ENCODE data around the gene DHX9. TPM values are rescaled to one million over a fixed set of nuclear protein-coding genes. Genes with fewer than 3 reads are reported as not detected.

DHX9 gene
- total RNA-seq, 1 donor from 2014 or later: 261 TPM

GRCh38 chr1:182842265-182842664 lies 3.1 kb downstream of the DHX9 start:
- peaks cover 29% of the 10 kb centered on the region for H3K4me1 Mint-ChIP-seq (ENCODE audit: unreplicated experiment)
- H3K36me3 Mint-ChIP-seq: peaks cover 46% of the 10 kb centered on the region
- H3K27ac Mint-ChIP-seq: peak overlapping the region; percentile 97

GRCh38 chr1:182845379-182845778 lies 6.2 kb downstream of the DHX9 start:
- Mint-ChIP-seq H3K36me3 (peaks cover 56% of the 10 kb centered on the region), H3K4me1 (ENCODE audit: unreplicated experiment) (peaks cover 25% of the 10 kb centered on the region)
- DNase-seq (ENCODE audit: extremely low spot score, unreplicated experiment): no peak

More at GRCh38 chr1:182842265-182842664, 3.1 kb downstream of the DHX9 start:
- DNase-seq (ENCODE audit: extremely low spot score, unreplicated experiment): no peak
- H3K27me3 Mint-ChIP-seq: no peaks in the 10 kb centered on the region
- H3K9me3 Mint-ChIP-seq: no peaks in the 10 kb centered on the region
- TF ChIP-seq CTCF (conservative IDR thresholded peaks at IDR 0.05): no peak
- peak overlapping the region; percentile 74 for H3K4me3 Mint-ChIP-seq

GRCh38 chr1:182845894-182846293 lies 6.7 kb downstream of the DHX9 start:
- no peak for TF ChIP-seq CTCF (conservative IDR thresholded peaks at IDR 0.05)
- Mint-ChIP-seq H3K4me1 (ENCODE audit: unreplicated experiment) (peaks cover 20% of the 10 kb centered on the region), H3K9me3 (no peaks in the 10 kb centered on the region), H3K36me3 (peaks cover 53% of the 10 kb centered on the region), H3K27ac (no peak overlapping the region), H3K4me3 (peak overlapping the region; percentile 33), H3K27me3 (no peaks in the 10 kb centered on the region)
- no peak for DNase-seq (ENCODE audit: extremely low spot score, unreplicated experiment)

More at GRCh38 chr1:182845379-182845778, 6.2 kb downstream of the DHX9 start:
- Mint-ChIP-seq H3K9me3 (no peaks in the 10 kb centered on the region), H3K27ac (no peak overlapping the region), H3K4me3 (no peak overlapping the region), H3K27me3 (no peaks in the 10 kb centered on the region)
- no peak for TF ChIP-seq CTCF (conservative IDR thresholded peaks at IDR 0.05)

GRCh38 chr1:182847105-182847504 lies 8.0 kb downstream of the DHX9 start:
- Mint-ChIP-seq H3K9me3 (no peaks in the 10 kb centered on the region), H3K27me3 (no peaks in the 10 kb centered on the region), H3K4me3 (no peak overlapping the region), H3K27ac (no peak overlapping the region), H3K36me3 (peaks cover 49% of the 10 kb centered on the region), H3K4me1 (ENCODE audit: unreplicated experiment) (peaks cover 12% of the 10 kb centered on the region)
- DNase-seq (ENCODE audit: extremely low spot score, unreplicated experiment): no peak
- TF ChIP-seq CTCF (conservative IDR thresholded peaks at IDR 0.05): no peak

GRCh38 chr1:182848736-182849135 lies 9.6 kb downstream of the DHX9 start:
- TF ChIP-seq CTCF (conservative IDR thresholded peaks at IDR 0.05): no peak
- Mint-ChIP-seq H3K27ac (no peak overlapping the region), H3K4me3 (no peak overlapping the region), H3K9me3 (no peaks in the 10 kb centered on the region), H3K36me3 (peaks cover 51% of the 10 kb centered on the region), H3K27me3 (no peaks in the 10 kb centered on the region), H3K4me1 (ENCODE audit: unreplicated experiment) (peaks cover 4% of the 10 kb centered on the region)
- no peak for DNase-seq (ENCODE audit: extremely low spot score, unreplicated experiment)

- no peak for TF ChIP-seq CTCF (conservative IDR thresholded peaks at IDR 0.05)
- Mint-ChIP-seq H3K36me3 (peaks cover 49% of the 10 kb centered on the region), H3K4me1 (ENCODE audit: unreplicated experiment) (no peaks in the 10 kb centered on the region), H3K27me3 (no peaks in the 10 kb centered on the region), H3K4me3 (no peak overlapping the region), H3K27ac (no peak overlapping the region), H3K9me3 (no peaks in the 10 kb centered on the region)
- no peak for DNase-seq (ENCODE audit: extremely low spot score, unreplicated experiment)
Measured at GRCh38 chr1:182850319-182850718, 11.2 kb downstream of the DHX9 start.
